Upper lobe of left lung (tissue), 4 donors: Measurements from ENCODE around the gene AHI1.

ENCODE experiments used
- CTCF ChIP-seq, 6 experiments: fragments of 450-650 bp in 4 of 6; fragments of 200-600 bp in 2 of 6; sonication (generic) in 2 of 6; IDR thresholded peaks; one replicate each; pipeline ENCODE4 v1.5.1; 2016 to 2019; ENCODE audit warnings: antibody characterized with exemption in 6 of 6
- EP300 ChIP-seq, 4 donors: sonication (generic); formaldehyde crosslinking; IDR thresholded peaks; one replicate each; pipeline ENCODE4 v1.5.1; 2017; ENCODE audit warnings: antibody characterized with exemption in 4 of 4, control low read depth in 2 of 4
- POLR2A ChIP-seq, 4 donors: fragments of 450-650 bp; IDR thresholded peaks; one replicate each; pipeline ENCODE4 v1.5.1; 2016 to 2017; ENCODE audit warnings: antibody characterized with exemption in 4 of 4, mild to moderate bottlenecking in 2 of 4
- POLR2AphosphoS5 ChIP-seq, 2 donors: sonication (generic); formaldehyde crosslinking; IDR thresholded peaks; one replicate each; pipeline ENCODE4 v1.5.1; 2017; ENCODE audit warnings: antibody characterized with exemption in 2 of 2

GRCh38 chr6:135325624-135326424 lies 171.7 kb downstream of the AHI1 start:
- no peak for TF ChIP-seq POLR2A (IDR thresholded peaks at IDR 0.05)
- no peak for TF ChIP-seq POLR2AphosphoS5 (IDR thresholded peaks at IDR 0.05)
- no peak for TF ChIP-seq CTCF (IDR thresholded peaks at IDR 0.05)
- TF ChIP-seq EP300 (IDR thresholded peaks at IDR 0.05): no peak
